HG03039 (cell line): ENCODE measurements around the gene OR10A5.
A peak's percentile ranks its signal among the peaks of the same experiment; 100 is the strongest.
"Not testable (repeated sequence)": the region's sequence is repeated elsewhere in the genome, so short reads cannot be mapped to it uniquely, and the experiment has no call there.

ENCODE experiments used
- ATAC-seq: cut with Tn5 transposase; IDR thresholded peaks from one replicate; pipeline ENCODE4 v1.9.1; 2021; ENCODE audit warnings: mild to moderate bottlenecking, moderate library complexity; ENCODE audit not compliant: unreplicated experiment

Gene OR10A5

GRCh38 chr11:6871278-6871677 lies 25.8 kb downstream of the OR10A5 start:
- ATAC-seq, result no peak

DNA sequence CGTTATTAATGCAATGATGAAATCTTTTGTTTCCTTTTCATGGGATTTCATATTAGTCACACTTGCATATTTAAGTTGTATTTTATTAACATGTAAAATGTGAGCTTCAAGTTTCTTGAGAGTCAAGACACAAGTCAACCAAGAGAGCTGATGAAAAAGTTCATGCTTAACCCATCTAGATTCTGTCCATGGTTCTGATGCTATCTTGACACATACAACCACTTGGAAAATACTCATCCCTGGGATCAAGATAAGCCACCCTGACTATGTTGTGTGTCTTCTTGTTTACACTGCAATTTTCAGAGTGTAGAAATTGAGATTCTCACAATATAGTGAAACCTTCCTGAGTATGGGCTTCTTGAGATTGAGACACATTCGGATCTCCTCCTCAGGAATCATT lies 30.3 kb downstream of the OR10A5 start:
- ATAC-seq, result no peak

- ATAC-seq, result no peak
These were observed 30.8 kb downstream of the OR10A5 start, which contains the start of gene OR10A4 for GRCh38 chr11:6876325-6876724. Gene OR10A4 (plus strand): TSS chr11:6876625. CDS start chr11:6876648, 23 bp downstream.

DNA sequence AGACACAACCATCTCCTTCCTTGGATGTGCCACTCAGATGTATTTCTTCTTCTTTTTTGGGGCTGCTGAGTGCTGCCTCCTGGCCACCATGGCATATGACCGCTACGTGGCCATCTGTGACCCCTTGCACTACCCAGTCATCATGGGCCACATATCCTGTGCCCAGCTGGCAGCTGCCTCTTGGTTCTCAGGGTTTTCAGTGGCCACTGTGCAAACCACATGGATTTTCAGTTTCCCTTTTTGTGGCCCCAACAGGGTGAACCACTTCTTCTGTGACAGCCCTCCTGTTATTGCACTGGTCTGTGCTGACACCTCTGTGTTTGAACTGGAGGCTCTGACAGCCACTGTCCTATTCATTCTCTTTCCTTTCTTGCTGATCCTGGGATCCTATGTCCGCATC lies 31.4 kb downstream of the OR10A5 start:
- ATAC-seq, result no peak

- ATAC-seq, result no peak
These were observed 37.3 kb downstream of the OR10A5 start for GRCh38 chr11:6882751-6883150.

GRCh38 chr11:6887711-6888110 lies 42.2 kb downstream of the OR10A5 start:
- ATAC-seq, result not testable (repeated sequence)

DNA sequence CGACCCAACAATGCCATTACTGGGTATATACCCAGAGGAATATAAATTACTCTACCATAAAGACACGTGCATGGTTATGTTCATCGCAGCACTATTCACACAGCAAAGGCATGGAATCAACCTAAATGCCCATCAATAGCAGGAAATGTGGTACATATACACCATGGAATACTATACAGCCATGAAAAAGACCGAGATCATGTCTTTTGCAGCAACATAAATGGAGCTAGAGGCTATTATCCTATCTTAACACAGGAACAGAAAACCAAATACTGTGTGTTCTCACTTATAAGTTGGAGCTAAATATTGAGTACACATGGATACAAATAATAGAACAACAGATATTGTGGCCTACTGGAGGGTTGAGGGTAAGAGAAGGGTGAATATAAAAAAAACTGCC lies 43.3 kb downstream of the OR10A5 start:
- ATAC-seq, result no peak

DNA sequence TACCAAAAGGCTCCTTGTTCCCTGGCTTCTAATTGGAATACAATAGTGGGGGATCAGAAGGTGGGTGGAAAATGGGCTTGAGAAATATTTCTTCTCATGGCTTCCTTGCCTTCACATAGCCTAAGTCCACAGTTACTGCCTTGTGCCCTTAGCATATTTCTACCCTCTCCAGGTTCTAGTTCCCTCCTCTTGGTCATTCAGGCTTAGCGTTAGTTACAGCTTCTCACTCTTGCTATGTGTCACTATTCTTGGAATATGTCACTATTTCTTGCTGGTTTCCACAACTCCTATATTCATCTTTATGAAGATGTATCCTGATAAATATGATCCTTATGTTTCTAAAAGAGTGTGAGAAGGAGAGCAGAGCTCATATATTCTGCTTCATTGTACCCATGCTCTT lies 44.4 kb downstream of the OR10A5 start:
- no peak for ATAC-seq

- no peak for ATAC-seq
These were observed 46.9 kb downstream of the OR10A5 start, which contains the start of gene OR2D2 for GRCh38 chr11:6892400-6892799. Gene OR2D2 (minus strand): TSS chr11:6892500. CDS start chr11:6892500, 0 bp downstream.

GRCh38 chr11:6894097-6894496 lies 48.6 kb downstream of the OR10A5 start:
- ATAC-seq, result no peak

DNA sequence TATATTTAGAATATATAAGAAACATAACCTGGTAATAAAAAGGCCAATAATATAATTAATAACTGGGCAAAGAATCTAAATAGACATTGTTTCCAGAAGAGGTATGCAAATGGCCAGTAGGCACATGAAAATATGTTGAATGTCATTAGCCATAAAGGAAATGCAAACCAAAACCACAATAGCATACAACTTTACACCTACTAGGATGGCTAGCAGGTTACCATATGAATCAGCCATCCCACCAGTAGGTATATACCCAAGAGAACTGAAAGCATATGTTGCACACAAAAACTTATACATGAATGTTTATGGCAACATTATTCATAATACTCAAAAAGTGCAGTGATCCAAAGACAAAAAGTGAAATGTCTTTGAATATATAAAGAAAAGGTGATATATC lies 49.5 kb downstream of the OR10A5 start:
- peak; percentile 96 for ATAC-seq
